BE2C (cell line): ENCODE results near the gene HDC.

Source experiments
- DNase-seq: peaks from one replicate; pipeline ENCODE4 v3.0.0-alpha.2; 2020
- H3K27me3 ChIP-seq: fragments of 250-450 bp; sonication (Bioruptor Pico); 2 replicates; pipeline ENCODE4 v1.5.1; 2020; ENCODE audit warnings: mild to moderate bottlenecking
- H3K36me3 ChIP-seq: fragments of 250-450 bp; sonication (Bioruptor Pico); 2 replicates; pipeline ENCODE4 v1.5.1; 2020; ENCODE audit warnings: mild to moderate bottlenecking
- H3K4me1 ChIP-seq: fragments of 250-450 bp; sonication (Bioruptor Pico); 2 replicates; pipeline ENCODE4 v1.5.1; 2020
- H3K4me3 ChIP-seq: 2 replicates; pipeline ENCODE4 v1.5.1; 2011; ENCODE audit warnings: low read depth, low read length
- H3K9me3 ChIP-seq: fragments of 250-450 bp; sonication (Bioruptor Pico); 2 replicates; pipeline ENCODE4 v1.5.1; 2020
- CTCF ChIP-seq: IDR thresholded peaks from 2 replicates; pipeline ENCODE4 v1.5.1; 2012; ENCODE audit warnings: mild to moderate bottlenecking, low read depth, low read length

Gene HDC

GRCh38 chr15:50218691-50219090, 46.8 kb downstream of the HDC start:
- Histone ChIP-seq H3K36me3 (no peaks in the 10 kb centered on the region), H3K4me1 (no peaks in the 10 kb centered on the region), H3K9me3 (no peaks in the 10 kb centered on the region), H3K4me3 (no peak overlapping the region), H3K27me3 (peaks cover 6% of the 10 kb centered on the region)
- no peak for DNase-seq
- TF ChIP-seq CTCF = no peak

DNA sequence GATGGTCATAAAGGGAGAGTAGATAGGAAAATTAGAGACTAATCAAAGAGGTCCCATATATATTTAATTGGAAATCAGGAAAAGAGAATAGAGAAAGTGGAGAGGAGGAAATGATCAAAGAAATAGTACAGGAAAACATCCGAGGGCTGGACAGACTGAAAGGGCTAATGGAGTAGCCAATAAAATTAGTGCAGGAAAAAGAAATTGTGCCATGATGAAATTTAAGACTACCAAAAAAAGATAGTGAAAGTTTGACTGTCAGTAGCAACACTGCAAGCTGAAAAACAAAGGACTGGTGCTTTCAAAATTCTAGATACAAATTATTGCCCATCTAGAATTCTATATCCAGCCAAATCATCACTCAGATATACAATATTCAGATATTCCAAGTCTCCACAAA, 47.2 kb downstream of the HDC start:
- TF ChIP-seq CTCF = no peak
- Histone ChIP-seq H3K36me3 (no peaks in the 10 kb centered on the region), H3K4me1 (no peaks in the 10 kb centered on the region), H3K4me3 (no peak overlapping the region), H3K9me3 (no peaks in the 10 kb centered on the region), H3K27me3 (peaks cover 9% of the 10 kb centered on the region)
- no peak for DNase-seq

DNA sequence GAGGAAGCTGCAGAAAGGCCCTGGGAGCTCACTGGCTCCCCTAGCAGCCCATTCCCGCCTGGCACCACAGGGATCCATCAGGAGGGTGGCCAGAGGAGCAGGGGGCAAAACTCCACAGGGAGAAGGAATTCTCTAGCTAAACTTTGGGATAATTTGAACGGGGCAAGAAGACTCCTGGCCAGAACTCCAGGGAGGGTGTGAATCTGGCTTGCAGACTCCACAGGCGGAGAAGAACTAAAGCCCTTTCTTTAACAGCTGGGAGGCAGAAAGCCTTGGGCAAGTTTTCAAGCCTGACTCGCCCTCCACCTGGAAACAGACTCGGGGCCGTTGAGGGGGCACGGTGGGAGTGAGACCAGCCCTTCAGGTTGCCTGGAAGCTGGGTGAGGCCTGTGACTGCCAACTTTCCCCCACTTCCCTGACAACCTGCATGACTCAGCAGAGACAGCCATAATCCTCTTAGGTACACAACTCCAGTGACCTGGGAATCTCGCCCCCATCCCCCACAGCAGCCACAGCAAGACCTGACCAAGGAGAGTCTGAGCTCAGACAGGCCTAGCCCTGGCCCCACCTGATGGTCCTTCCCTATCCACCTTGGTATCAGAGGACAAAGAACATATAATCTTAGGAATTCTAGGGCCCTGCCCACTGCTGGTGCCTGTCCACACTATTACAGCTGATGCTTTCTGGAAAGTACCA, 54.9 kb downstream of the HDC start:
- Histone ChIP-seq H3K9me3 (no peaks in the 10 kb centered on the region), H3K4me1 (no peaks in the 10 kb centered on the region), H3K27me3 (peaks cover 6% of the 10 kb centered on the region), H3K4me3 (no peak overlapping the region), H3K36me3 (no peaks in the 10 kb centered on the region; the same call in 1 of the 2 replicates)
- no peak for DNase-seq
- no peak for TF ChIP-seq CTCF

DNA sequence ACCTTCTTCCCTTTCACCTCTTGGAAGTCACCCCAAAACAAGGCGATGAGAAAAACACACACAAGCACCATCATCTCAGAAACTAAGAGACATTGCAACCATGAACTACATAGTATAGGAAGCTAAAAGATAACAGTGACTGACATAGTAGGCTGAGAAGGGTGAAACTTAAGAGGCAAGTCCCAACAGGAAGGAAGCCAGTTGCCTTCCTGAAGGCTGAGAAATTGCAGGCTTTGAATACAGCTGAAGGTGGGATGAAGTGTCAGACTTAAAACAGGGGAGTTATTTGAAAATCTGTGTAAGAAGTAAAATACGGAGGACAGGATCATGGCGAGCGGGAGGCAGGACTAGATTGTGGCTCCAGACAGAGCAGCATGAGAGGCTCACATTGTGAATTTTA, 55.7 kb downstream of the HDC start:
- TF ChIP-seq CTCF = no peak
- H3K36me3 ChIP-seq = no peaks in the 10 kb centered on the region; the same call in 1 of the 2 replicates
- H3K9me3 ChIP-seq = no peaks in the 10 kb centered on the region
- peaks cover 6% of the 10 kb centered on the region for H3K27me3 ChIP-seq
- DNase-seq = no peak
- H3K4me1 ChIP-seq = no peaks in the 10 kb centered on the region
- no peak overlapping the region for H3K4me3 ChIP-seq

DNA sequence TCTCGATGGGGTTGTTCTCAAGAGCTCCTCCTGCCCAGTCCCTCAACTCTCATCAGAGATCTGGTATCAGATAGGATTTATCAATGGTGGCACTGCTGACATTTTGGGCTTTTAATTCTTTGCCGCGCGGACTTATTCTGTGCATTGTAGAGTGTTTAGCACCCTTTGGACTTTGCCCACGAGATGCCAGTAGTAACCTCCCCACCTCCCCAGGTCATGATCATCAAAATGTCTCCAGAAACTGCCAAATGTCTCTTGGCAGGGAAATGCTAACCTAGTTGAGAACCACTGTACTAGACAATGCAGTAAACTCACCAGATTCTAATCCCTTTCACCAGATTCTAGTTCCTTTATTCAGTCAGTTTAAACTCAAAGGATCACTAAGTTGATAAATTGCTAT, 59.5 kb downstream of the HDC start:
- no peak for DNase-seq
- Histone ChIP-seq H3K27me3 (no peaks in the 10 kb centered on the region), H3K4me3 (no peak overlapping the region), H3K4me1 (no peaks in the 10 kb centered on the region), H3K9me3 (no peaks in the 10 kb centered on the region), H3K36me3 (no peaks in the 10 kb centered on the region)
- TF ChIP-seq CTCF = no peak

DNA sequence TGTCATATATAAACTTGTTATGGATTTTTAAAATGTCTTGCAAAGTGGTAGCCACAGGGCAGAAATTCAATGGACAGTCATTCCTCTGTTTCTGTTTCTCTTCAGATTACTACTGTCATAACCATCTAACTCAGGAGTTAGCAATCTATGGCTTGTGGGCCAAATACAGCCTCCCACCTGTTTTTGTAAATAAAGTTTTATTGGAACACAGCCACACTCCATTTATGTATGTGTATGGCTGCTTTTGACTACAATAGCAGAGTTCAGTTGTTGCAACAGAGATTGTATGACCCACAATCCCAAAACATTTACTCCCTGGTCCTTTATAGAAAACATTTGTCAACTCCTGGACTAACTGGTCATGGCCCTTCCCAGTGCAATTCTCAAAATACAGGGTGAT, 63.5 kb downstream of the HDC start:
- TF ChIP-seq CTCF = no peak
- Histone ChIP-seq H3K4me3 (no peak overlapping the region), H3K27me3 (no peaks in the 10 kb centered on the region; the same call in 1 of the 2 replicates), H3K36me3 (no peaks in the 10 kb centered on the region), H3K9me3 (no peaks in the 10 kb centered on the region), H3K4me1 (no peaks in the 10 kb centered on the region)
- no peak for DNase-seq
